CD4-positive, alpha-beta T cell treated with Interleukin-15 for 4 hours (primary cell): Measurements from ENCODE around the gene PRUNE1.

Experiments
- DNase-seq: peaks from one replicate; pipeline ENCODE4 v3.0.0-alpha.2; 2020; ENCODE audit warnings: low spot score

Gene PRUNE1

GRCh38 chr1:151005729-151006319 is 2.4 kb upstream of the PRUNE1 start:
- no peak for DNase-seq

- DNase-seq: peak; percentile 25
Observed at GRCh38 chr1:151006327-151007052, 1.8 kb upstream of the PRUNE1 start, which contains the start of gene MINDY1. MINDY1 (minus strand) TSS chr1:151006902; CDS start chr1:151002617, 4,285 bp downstream.

GRCh38 chr1:151007853-151008243 is 401 bp upstream of the PRUNE1 start:
- DNase-seq: no peak

GRCh38 chr1:151009206-151009587 is 948 bp downstream of the PRUNE1 start:
- no peak for DNase-seq

- no peak for DNase-seq
Observed at GRCh38 chr1:151009674-151010345, 1.6 kb downstream of the PRUNE1 start.

GRCh38 chr1:151010346-151010726 is 2.1 kb downstream of the PRUNE1 start:
- DNase-seq: no peak

DNA sequence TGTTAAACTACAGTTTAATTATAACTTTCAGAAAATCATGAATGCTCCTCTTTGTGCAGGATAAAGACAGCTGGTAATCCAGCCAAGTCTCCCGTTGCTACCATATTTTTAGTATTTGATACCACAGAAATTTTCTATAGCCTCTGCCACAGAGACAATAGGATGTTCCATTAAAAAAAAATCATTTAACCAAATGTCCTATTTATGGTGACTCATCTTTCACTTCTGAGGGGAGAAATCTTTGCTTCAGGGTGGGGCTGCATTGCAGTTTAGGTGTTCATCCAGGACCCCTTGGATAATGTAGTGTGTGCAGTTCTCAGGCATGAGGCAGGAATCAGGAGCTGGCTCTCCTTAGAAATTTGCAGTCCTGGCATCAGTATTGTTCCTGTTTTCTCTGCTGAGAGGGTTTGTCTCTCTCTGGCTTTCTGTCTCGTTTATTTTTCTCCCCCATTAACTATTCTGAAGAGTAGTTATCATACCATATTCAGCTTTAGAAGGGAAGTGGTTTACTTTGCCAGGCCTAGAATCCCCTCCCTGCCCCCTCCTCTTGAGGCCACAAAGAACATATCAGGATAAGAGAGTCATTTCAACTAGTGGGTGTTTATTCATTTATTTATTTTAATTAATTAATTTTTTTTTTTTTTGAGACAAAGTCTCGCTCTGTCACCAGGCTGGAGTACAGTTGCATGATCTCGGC is 3.1 kb downstream of the PRUNE1 start:
- DNase-seq: no peak

DNA sequence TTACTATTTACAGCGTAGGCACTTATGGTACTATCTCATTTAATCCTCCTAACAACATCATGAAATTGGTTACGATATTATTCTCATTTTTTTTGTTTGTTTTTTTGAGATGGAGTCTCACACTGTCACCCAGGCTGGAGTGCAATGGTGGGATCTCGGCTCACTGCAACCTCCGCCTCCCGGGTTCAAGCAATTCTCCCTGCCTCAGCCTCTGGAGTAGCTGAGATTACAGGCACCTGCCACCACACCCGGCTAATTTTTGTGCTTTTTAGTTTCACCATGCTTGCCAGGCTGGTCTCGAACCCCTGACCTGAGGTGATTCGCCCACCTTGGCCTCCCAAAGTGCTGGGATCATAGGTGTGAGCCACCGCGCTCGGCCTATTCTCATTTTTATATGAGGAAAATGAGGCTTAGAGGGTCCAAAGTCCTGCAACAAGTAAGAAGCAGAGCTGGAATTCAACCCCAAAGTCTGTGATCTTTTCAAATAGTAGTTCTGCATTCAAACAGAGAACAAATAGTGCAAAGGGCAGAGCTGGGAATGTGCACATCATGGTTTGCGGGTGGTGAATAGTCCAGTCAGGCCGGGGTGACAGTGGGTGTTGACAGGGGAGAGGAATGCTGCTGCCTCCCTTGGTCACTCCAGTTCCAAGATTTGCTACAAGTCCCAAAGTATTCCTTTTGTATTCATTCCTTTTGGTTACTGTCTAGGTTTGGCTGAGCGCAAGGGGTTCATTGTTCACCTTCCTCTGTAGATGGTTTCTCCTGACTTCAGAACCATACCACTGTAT is 4.6 kb downstream of the PRUNE1 start:
- DNase-seq: no peak

GRCh38 chr1:151013518-151013917 is 5.3 kb downstream of the PRUNE1 start:
- DNase-seq: no peak

GRCh38 chr1:151024540-151025146 is 16.4 kb downstream of the PRUNE1 start:
- DNase-seq: peak; percentile 90

- DNase-seq: no peak
Observed at GRCh38 chr1:151026460-151026859, 18.2 kb downstream of the PRUNE1 start.

GRCh38 chr1:151032164-151032563 is 23.9 kb downstream of the PRUNE1 start:
- no peak for DNase-seq

DNA sequence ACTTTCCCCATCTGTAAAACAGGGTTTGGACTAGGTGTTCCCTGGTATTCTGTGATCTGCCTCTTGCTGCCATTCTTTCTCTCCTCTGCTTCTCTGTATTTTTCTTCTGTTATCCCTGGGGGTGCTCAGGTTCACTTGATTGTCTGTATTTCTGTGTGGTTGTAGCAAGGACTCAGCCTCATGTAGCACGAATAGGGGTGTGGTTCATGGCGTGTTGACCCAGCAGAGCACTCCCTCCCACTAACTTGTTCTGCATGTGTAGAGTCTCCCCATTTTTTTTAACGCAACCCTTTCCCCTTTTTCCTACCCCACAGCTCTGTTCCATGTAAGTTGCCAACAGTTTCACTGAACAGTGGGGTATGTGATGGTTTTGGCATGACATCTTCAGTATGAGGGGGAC is 26.9 kb downstream of the PRUNE1 start:
- DNase-seq: no peak

GRCh38 chr1:151036356-151036755 is 28.1 kb downstream of the PRUNE1 start, which contains the start of gene BNIPL:
BNIPL (plus strand) TSS chr1:151036586; CDS start chr1:151036726, 140 bp downstream.
- DNase-seq: no peak

DNA sequence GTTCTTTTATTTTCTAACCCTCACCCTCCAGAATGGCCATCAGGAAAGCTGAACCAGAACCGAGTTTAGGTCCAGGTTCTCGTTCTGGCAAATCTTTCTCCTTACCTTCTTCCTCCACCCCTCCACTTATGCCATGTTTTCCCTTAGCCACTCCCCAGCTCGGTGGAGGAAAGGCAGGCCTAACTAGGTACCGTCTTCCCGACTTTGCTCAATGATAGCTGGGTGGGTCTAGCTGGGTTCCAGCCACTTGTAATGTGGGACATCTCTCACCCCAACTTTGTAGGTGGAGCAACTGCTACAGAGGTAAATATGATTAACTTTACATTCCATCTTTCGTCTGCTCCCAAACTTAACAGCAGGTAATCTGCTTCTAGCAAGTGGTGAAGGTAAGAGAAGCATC is 28.8 kb downstream of the PRUNE1 start:
- no peak for DNase-seq

DNA sequence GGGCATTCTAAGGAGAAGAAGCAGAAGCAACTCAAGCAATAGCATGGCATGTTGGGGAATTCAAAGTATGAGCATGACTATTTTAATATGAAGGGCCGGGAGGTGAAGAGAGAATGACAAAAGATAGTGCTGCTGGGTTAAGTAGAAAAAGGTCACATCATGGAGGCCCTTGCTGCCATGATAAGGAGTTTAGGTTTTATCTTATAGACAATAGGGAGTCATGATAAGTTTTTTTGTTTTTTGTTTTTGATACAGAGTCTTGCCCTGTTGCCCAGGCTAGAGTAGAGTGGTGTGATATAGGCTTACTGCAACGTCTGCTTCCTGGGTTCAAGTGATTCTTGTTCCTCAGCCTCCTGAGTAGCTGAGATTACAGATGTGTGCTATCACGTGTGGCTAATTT is 31.3 kb downstream of the PRUNE1 start:
- DNase-seq: no peak

GRCh38 chr1:151043163-151043562 is 34.9 kb downstream of the PRUNE1 start:
- DNase-seq: no peak

DNA sequence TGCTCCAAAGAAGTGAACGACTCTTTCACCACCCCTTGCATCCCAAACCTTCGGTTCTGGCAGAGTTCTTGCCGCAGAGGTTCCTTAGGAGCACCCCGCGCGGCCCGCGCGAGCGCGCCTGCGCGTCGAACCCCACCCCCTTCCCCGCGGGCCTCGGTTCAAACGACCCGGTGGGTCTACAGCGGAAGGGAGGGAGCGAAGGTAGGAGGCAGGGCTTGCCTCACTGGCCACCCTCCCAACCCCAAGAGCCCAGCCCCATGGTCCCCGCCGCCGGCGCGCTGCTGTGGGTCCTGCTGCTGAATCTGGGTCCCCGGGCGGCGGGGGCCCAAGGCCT is 39.3 kb downstream of the PRUNE1 start, which contains the start of gene C1orf56:
TSS of gene C1orf56 (plus strand) at position 161 of the 334 bp plus-strand sequence. CDS start at position 258, 97 bp downstream.
- DNase-seq: peak; percentile 56

DNA sequence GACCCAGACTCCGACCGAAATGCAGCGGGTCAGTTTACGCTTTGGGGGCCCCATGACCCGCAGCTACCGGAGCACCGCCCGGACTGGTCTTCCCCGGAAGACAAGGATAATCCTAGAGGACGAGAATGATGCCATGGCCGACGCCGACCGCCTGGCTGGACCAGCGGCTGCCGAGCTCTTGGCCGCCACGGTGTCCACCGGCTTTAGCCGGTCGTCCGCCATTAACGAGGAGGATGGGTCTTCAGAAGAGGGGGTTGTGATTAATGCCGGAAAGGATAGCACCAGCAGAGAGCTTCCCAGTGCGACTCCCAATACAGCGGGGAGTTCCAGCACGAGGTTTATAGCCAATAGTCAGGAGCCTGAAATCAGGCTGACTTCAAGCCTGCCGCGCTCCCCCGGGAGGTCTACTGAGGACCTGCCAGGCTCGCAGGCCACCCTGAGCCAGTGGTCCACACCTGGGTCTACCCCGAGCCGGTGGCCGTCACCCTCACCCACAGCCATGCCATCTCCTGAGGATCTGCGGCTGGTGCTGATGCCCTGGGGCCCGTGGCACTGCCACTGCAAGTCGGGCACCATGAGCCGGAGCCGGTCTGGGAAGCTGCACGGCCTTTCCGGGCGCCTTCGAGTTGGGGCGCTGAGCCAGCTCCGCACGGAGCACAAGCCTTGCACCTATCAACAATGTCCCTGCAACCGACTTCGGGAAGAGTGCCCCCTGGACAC is 39.8 kb downstream of the PRUNE1 start:
- DNase-seq: peak; percentile 64

GRCh38 chr1:151048645-151049032 is 40.4 kb downstream of the PRUNE1 start:
- DNase-seq: no peak

DNA sequence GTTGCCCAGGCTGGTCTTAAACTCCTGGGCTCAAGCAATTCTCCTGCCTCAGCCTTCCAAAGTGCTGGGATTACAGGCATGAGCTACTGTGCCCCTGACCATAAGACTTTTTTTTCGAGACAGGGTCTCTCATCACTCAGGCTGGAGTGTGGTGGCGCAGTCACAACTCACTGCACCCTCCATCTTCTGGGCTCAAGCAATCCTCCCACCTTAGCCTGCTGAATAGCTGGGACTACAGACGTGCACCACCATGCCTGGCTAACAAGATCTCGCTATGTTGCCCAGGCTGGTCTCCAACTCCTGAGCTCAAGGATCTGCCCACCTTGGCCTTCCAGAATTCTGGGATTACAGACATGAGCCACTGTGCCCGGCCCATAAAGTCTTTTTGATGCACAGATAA is 41.2 kb downstream of the PRUNE1 start:
- DNase-seq: no peak
